KMS-11 (cell line): ENCODE data around the gene TRAK1.

Experiments
- H2AFZ ChIP-seq: fragments of 200-600 bp; sonication (generic); 2 replicates; pipeline ENCODE4 v1.6.1; 2016; ENCODE audit warnings: antibody characterized with exemption, mixed run types, low read depth
- H3K27ac ChIP-seq: fragments of 200-600 bp; sonication (generic); 2 replicates; pipeline ENCODE4 v1.6.1; 2016; ENCODE audit warnings: mild to moderate bottlenecking, mixed run types
- H3K27me3 ChIP-seq: fragments of 200-600 bp; sonication (generic); 2 replicates; pipeline ENCODE4 v1.6.1; 2017; ENCODE audit warnings: mild to moderate bottlenecking, low read depth, mixed run types, moderate library complexity; ENCODE audit not compliant: insufficient read depth
- H3K36me3 ChIP-seq: fragments of 200-600 bp; sonication (generic); 2 replicates; pipeline ENCODE4 v1.6.1; 2017; ENCODE audit warnings: mild to moderate bottlenecking, mixed run types; ENCODE audit not compliant: insufficient read depth
- H3K4me1 ChIP-seq: fragments of 200-600 bp; sonication (generic); 2 replicates; pipeline ENCODE4 v1.6.1; 2016; ENCODE audit warnings: mild to moderate bottlenecking, low read depth, mixed run types; ENCODE audit not compliant: poor library complexity, severe bottlenecking
- H3K4me2 ChIP-seq: fragments of 200-600 bp; sonication (generic); 2 replicates; pipeline ENCODE4 v1.7.0; 2016; ENCODE audit warnings: mild to moderate bottlenecking, mixed run types
- H3K4me3 ChIP-seq: fragments of 200-600 bp; sonication (generic); IDR thresholded peaks from 2 replicates; pipeline ENCODE4 v1.6.1; 2017; ENCODE audit warnings: low read depth, low read length, mixed read lengths; ENCODE audit not compliant: insufficient read depth
- H3K79me2 ChIP-seq: fragments of 200-600 bp; sonication (generic); 2 replicates; pipeline ENCODE4 v1.6.1; 2016; ENCODE audit warnings: low read depth, mixed run types; ENCODE audit not compliant: insufficient read depth
- H3K9ac ChIP-seq: fragments of 200-600 bp; sonication (generic); 2 replicates; pipeline ENCODE4 v1.6.1; 2016; ENCODE audit warnings: mild to moderate bottlenecking, mixed run types
- H4K20me1 ChIP-seq: fragments of 200-600 bp; sonication (generic); 2 replicates; pipeline ENCODE4 v1.6.1; 2016; ENCODE audit warnings: mild to moderate bottlenecking, mixed run types; ENCODE audit not compliant: insufficient read depth
- TF ChIP-seq, protein P1 (sequence below): fragments of 200-600 bp; sonication (generic); conservative IDR thresholded peaks from 2 replicates; pipeline ENCODE4 v1.6.1; 2017; ENCODE audit warnings: low read depth, mild to moderate bottlenecking, antibody characterized with exemption, low read length, moderate library complexity, mixed read lengths

The TRAK1 gene

DNA sequence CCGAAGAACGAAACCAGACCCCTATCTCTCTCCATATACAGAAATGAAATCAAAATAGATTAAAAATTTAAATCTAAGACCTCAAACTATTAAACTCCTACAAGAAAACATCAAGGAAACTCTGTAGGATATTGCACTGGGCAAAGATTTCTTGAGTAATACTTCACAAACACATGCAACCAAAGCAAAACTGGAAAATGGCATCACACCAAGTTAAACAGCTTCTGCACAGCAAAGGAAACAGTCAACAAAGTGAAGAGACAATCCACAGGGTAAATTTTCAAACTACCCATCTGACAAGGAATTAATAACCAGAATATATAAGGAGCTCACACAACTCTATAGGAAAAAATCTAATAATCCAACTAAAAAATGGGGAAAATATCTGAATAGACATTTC lies 145.5 kb downstream of the TRAK1 start:
- no peak overlapping the region for H3K4me2 ChIP-seq
- H3K79me2 ChIP-seq: no peaks in the 10 kb centered on the region
- H3K4me3 ChIP-seq: no peak overlapping the region
- H3K27ac ChIP-seq: no peak overlapping the region
- H4K20me1 ChIP-seq: no peaks in the 10 kb centered on the region
- H3K27me3 ChIP-seq: no peaks in the 10 kb centered on the region
- no peaks in the 10 kb centered on the region for H3K36me3 ChIP-seq
- no peak overlapping the region for H3K9ac ChIP-seq
- no peak overlapping the region for H2AFZ ChIP-seq
- TF ChIP-seq, protein P1, sequence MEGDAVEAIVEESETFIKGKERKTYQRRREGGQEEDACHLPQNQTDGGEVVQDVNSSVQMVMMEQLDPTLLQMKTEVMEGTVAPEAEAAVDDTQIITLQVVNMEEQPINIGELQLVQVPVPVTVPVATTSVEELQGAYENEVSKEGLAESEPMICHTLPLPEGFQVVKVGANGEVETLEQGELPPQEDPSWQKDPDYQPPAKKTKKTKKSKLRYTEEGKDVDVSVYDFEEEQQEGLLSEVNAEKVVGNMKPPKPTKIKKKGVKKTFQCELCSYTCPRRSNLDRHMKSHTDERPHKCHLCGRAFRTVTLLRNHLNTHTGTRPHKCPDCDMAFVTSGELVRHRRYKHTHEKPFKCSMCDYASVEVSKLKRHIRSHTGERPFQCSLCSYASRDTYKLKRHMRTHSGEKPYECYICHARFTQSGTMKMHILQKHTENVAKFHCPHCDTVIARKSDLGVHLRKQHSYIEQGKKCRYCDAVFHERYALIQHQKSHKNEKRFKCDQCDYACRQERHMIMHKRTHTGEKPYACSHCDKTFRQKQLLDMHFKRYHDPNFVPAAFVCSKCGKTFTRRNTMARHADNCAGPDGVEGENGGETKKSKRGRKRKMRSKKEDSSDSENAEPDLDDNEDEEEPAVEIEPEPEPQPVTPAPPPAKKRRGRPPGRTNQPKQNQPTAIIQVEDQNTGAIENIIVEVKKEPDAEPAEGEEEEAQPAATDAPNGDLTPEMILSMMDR: no peak
- H3K4me1 ChIP-seq: no peaks in the 10 kb centered on the region

- TF ChIP-seq, protein P1: no peak
- no peak overlapping the region for H3K9ac ChIP-seq
- peaks cover 11% of the 10 kb centered on the region for H3K4me1 ChIP-seq
- no peak overlapping the region for H3K27ac ChIP-seq
- H3K4me3 ChIP-seq: no peak overlapping the region
- no peak overlapping the region for H3K4me2 ChIP-seq
- H3K36me3 ChIP-seq: no peaks in the 10 kb centered on the region
- H4K20me1 ChIP-seq: no peaks in the 10 kb centered on the region
- no peak overlapping the region for H2AFZ ChIP-seq
- H3K27me3 ChIP-seq: no peaks in the 10 kb centered on the region
- no peaks in the 10 kb centered on the region for H3K79me2 ChIP-seq
These were observed 154.9 kb downstream of the TRAK1 start for GRCh38 chr3:42246091-42246490.

GRCh38 chr3:42247576-42248027 lies 156.4 kb downstream of the TRAK1 start:
- no peaks in the 10 kb centered on the region for H4K20me1 ChIP-seq
- H3K9ac ChIP-seq: no peak overlapping the region
- TF ChIP-seq, protein P1: peak; percentile 82
- H3K4me1 ChIP-seq: peaks cover 11% of the 10 kb centered on the region
- no peaks in the 10 kb centered on the region for H3K27me3 ChIP-seq
- H3K4me3 ChIP-seq: no peak overlapping the region
- no peak overlapping the region for H3K4me2 ChIP-seq
- H3K79me2 ChIP-seq: no peaks in the 10 kb centered on the region
- no peak overlapping the region for H3K27ac ChIP-seq
- H3K36me3 ChIP-seq: no peaks in the 10 kb centered on the region
- H2AFZ ChIP-seq: no peak overlapping the region

- H3K79me2 ChIP-seq: no peaks in the 10 kb centered on the region
- H3K27ac ChIP-seq: no peak overlapping the region
- no peak overlapping the region for H3K4me3 ChIP-seq
- no peak overlapping the region for H3K4me2 ChIP-seq
- no peak overlapping the region for H2AFZ ChIP-seq
- TF ChIP-seq, protein P1: no peak
- no peaks in the 10 kb centered on the region for H4K20me1 ChIP-seq
- H3K9ac ChIP-seq: no peak overlapping the region
- peaks cover 11% of the 10 kb centered on the region for H3K4me1 ChIP-seq
- no peaks in the 10 kb centered on the region for H3K27me3 ChIP-seq
- H3K36me3 ChIP-seq: no peaks in the 10 kb centered on the region
These were observed 159.6 kb downstream of the TRAK1 start for GRCh38 chr3:42250761-42251160.
